ENCODE data around the gene G6PC2. TPM values are rescaled to one million over a fixed set of nuclear protein-coding genes. Genes with fewer than 3 reads are reported as not detected.
A peak's percentile ranks its signal among the peaks of the same experiment; 100 is the strongest.
"Not testable (repeated sequence)": the region's sequence is repeated elsewhere in the genome, so short reads cannot be mapped to it uniquely, and the experiment has no call there.

Gene G6PC2
- under 1 TPM in 2 of 5 donors, not detected in 3; 0.09 to 0.19 TPM for polyA plus RNA-seq (ENCODE audit: insufficient read depth in 1 of 5, insufficient read length in 5 of 5, low replicate concordance in 1 of 5)
- long read RNA-seq, donor 1 = 0 reads
- long read RNA-seq, donor 2 = 0 reads
- long read RNA-seq, donor 3 = 0 reads
- long read RNA-seq, donor 4 = 0 reads
- long read RNA-seq, donor 5 = 0 reads
- long read RNA-seq, donor 6 = 0 reads
- long read RNA-seq, donor 7 = 0 reads
- long read RNA-seq, donor 8 = 0 reads

GRCh38 chr2:168901003-168901402 is at the start of gene G6PC2:
G6PC2 (plus strand) TSS chr2:168901291; CDS start chr2:168901332, 41 bp downstream.
- DNase-seq = no peak

GRCh38 chr2:168851674-168852320 is 49.3 kb upstream of the G6PC2 start:
- DNase-seq = no peak

DNA sequence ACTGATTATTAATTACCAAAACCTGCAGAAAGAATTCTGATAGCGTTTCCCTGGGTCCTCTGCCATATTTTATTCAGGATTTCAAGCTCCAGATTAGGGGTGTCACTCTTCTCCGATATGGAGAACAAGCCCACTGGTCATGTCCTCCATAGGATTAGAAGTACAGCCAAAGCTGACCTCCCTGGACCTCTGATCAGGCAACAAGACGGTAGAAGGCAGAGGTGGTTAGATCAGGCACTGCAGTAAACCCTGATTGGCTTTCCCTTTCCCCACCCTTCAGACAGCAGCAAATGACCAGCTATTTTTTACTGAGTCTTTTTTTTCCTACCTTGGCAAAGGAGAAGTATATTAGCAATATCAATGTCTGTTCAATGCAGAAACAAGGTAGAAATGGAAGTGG is 48.6 kb upstream of the G6PC2 start:
- no peak for DNase-seq

DNA sequence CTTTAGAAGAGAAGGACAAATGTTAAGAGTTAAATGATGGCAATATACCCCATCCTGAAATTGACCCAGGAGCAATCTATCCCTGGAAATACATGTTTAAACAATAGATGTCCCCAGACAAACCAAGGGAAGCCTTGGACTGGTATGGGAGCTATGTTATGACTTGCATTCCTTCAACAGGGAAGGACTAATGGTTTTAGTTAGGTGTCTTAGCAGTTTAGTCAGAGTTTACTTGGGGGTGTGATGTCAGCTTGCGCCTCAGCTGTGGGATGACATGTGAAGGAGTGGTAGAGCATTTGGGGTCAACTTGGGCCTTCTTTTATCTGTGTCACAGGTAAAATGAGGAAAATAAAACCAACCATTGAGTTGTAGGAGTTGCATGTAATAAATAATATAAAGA is 47.6 kb upstream of the G6PC2 start:
- DNase-seq = no peak

- no peak for DNase-seq
Measured at GRCh38 chr2:168854651-168855050, 46.4 kb upstream of the G6PC2 start.

DNA sequence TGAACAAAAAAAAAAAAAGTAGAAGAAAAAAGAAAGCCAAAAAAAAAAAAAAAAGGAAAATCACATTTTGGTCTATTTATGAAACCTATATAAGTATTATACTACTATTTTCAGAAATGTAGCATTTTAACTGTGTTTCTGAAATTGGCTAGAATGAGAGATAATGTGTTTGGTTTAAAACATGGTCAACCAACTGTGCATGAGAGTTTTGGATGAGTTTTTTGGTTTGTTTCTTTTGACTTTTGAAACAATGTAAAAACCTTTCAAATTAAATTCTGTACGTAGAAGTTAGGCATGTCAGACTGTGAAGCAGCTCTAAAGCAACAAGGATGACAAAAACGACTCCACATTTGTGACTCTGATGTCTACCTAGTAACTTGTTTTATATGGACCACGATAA is 45.5 kb upstream of the G6PC2 start:
- DNase-seq = no peak

DNA sequence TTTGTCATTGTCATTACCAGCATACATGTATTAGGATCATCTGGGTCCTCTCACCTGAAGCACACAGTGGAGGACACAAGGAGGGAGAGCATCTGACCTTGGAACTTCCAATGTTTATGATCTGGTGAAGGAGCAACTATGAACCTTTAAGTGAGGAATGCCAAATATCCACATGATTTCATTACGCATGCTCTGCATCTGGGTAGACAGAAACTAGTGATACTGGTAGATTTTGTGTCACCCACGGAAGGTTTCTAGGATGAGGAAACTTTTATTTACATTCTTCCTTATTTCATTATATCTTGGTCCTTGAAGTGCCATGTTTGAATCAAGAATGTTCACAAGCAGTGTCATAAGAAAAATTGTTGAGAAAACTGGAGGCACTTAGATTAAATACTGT is 42.9 kb upstream of the G6PC2 start:
- DNase-seq = no peak

DNA sequence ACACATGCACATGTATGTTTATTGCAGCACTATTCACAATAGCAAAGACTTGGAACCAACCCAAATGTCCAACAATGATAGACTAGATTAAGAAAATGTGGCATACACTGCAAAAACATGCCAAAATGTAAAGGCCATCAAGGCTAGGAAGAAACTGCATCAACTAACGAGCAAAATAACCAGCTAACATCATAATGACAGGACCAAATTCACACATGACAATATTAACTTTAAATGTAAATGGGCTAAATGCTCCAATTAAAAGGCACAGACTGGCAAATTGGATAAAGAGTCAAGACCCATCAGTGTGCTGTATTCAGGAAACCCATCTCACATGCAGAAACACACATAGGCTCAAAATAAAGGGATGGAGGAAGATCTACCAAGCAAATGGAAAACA is 33.9 kb upstream of the G6PC2 start:
- DNase-seq = not testable (repeated sequence)

- DNase-seq = not testable (repeated sequence)
Measured at GRCh38 chr2:168870369-168870768, 30.7 kb upstream of the G6PC2 start.

DNA sequence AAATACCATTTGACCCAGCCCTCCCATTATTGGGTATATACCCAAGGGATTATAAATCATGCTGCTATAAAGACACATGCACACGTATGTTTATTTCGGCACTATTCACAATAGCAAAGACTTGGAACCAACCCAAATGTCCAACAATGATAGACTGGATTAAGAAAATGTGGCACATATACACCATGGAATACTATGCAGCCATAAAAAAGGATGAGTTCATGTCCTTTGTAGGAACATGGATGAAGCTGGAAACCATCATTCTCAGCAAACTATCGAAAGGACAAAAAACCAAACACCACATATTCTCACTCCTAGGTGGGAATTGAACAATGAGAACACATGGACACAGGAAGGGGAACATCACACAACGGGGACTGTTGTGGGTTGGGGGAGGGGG is 30.3 kb upstream of the G6PC2 start:
- not testable (repeated sequence) for DNase-seq

DNA sequence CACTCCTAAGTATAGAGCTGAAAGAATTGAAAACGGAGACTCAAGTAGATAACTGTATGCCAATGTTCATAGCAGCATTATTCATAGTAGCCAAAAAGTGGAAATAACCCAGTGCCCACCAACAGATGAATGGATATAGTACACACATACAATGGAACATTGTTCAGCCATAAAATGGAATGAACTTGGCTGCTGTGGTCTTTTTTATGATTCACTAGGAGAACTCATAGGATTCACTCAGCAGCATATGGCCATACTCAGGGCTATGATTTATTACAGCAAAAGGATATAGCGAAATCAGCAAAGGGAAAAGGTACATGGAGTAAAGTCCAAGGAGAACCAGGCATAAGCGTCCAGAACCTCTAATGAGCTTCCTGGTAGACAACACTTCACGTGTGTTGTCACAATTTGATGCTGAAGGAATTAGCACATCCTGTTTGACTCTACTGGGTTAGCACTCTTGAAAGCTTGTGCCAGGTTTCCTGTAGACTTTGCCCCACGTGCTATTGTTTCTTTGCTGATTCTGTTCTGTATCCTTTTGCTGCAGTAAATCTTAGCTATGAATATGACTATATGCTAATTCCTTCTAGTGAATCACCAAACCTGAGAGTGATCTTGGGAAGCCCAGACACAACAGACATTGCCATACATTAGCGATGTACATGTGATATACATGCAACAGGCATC is 26.6 kb upstream of the G6PC2 start:
- no peak for DNase-seq

GRCh38 chr2:168882163-168882562 is 18.9 kb upstream of the G6PC2 start:
- not testable (repeated sequence) for DNase-seq

DNA sequence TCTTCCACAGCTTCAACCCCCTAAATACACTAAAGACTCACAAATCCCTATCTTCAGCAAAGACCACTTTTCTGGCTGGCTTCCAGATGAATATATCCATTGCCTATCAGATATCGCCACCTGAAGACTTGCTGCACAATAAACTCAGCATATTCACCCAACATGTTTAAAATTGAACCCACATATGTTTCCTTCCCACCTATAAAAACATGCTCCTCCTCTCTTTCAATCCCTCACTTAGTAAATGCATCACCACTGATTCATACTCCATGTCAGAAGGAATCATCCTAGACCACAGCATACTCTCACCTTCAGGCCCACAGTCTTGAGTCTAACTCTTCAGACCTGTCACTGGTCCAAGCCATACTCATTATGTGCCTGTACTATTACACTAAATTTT is 16.1 kb upstream of the G6PC2 start:
- no peak for DNase-seq

DNA sequence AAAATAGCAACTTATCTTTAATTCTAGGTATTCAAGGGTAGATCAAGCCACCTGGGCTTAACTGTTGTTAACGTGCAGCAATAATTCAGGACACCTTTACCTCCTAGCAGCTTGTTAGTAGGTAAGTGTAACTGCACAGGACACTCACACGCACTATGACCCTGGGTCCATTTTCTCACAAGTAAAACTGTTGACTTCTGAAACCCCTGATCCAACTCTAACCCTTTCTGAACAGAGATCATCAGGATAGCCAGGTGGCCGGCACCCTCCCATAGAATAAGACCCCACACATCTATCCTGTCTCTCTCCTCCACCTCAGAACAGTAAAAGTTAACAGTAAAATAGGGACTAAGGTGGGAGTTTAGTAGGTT is 11.5 kb upstream of the G6PC2 start:
- no peak for DNase-seq

DNA sequence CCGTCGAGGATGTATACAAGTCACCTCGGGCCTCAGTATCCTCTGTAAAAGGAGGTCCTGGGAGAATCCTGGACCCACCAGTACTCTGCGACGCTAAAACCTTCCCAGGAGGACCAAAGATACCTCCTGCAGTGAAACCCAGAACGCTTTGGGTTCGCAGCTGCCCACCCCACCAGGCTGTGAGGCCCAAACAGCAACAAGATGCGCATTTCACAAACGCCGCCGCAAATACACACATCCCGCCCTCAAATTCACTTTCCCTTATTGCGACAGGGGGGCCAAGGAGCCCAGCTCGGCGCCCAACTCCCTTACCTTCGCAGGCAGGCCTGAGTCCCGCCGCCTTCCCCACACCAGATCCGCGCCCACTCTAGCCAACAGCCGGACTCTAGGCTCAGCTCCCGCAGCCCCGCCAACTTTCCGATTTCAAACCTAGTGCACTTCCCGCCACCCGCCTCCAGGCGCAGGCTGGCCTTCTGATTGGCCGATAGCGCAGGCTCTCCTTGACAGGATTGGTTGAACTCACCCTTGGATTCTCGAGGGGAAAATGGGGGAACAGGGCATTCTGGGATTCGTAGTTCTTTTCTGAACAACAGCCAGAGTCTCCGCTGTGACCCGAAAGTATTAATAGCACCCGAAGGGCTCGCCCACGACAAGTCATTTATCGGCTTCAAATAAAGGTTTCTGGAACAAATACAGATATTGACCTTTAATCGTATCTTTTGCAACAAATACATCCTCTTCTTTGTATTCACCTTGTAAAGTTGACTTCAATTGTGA is 10.9 kb upstream of the G6PC2 start, which contains the start of gene SPC25:
Gene SPC25 (minus strand): TSS at position 425 of the 777 bp plus-strand sequence. CDS start 911 bp downstream, outside the sequence.
- DNase-seq = peak; percentile 81 to 89

GRCh38 chr2:168892327-168892726 is 8.8 kb upstream of the G6PC2 start:
- DNase-seq = no peak

GRCh38 chr2:168894101-168894500 is 7.0 kb upstream of the G6PC2 start:
- no peak for DNase-seq

GRCh38 chr2:168894720-168895119 is 6.4 kb upstream of the G6PC2 start:
- no peak for DNase-seq

GRCh38 chr2:168895771-168896170 is 5.3 kb upstream of the G6PC2 start:
- no peak for DNase-seq

DNA sequence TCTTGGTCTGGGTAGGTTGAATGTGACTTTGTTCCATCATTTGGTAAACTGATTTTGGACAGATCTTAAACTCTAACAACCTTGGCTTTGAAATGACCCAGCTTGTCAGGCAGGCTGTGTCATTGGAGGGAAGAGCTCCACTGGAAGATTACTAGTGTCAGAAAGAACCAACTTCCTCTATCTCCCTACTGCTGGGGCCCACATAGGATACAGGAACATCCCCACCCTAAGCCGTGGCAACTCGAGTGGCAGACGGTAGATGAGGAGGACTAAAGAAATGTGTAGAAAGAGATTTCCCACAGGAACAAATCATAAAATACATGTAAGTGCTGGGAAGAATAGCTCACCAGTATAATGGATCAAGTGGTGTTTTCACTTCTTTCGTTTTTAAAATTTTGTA is 4.3 kb upstream of the G6PC2 start:
- DNase-seq = no peak

DNA sequence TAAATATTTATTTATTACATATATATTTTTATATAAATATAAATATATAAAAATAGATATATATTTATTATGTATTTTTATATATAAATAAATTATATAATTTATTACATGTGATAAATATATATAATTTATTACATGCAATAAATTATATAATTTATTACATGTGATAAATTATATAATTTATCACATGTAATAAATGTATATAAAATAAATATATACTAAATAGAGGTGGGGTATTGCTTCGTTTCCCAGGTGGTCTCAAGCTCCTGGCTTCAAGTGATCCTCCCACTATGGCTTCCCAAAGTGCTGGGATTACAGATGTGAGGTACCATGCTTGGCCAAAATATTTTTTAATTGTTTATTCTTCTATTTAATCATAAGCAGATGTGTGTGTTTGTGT is 3.6 kb upstream of the G6PC2 start:
- DNase-seq = no peak

- DNase-seq = no peak
Measured at GRCh38 chr2:168903888-168904287, 2.8 kb downstream of the G6PC2 start.
